Ovary (tissue), 3 donors: Measurements from ENCODE around the gene GRIN1.

Source experiments
- POLR2A ChIP-seq: fragments of 450-650 bp; IDR thresholded peaks from one replicate; pipeline ENCODE4 v1.6.1; 2017; ENCODE audit warnings: antibody characterized with exemption, mild to moderate bottlenecking, moderate library complexity
- TF ChIP-seq, protein P1 (sequence below), 3 donors: fragments of 450-650 bp in 2 of 3; fragments of 200-600 bp in 1 of 3; IDR thresholded peaks; one replicate each; pipeline versions ENCODE4 v1.5.1 to v1.8.0; 2016 to 2022; ENCODE audit warnings: antibody characterized with exemption in 3 of 3, mild to moderate bottlenecking in 1 of 3
- donor health status: DM: no; HTN: no; CAD: no.

DNA sequence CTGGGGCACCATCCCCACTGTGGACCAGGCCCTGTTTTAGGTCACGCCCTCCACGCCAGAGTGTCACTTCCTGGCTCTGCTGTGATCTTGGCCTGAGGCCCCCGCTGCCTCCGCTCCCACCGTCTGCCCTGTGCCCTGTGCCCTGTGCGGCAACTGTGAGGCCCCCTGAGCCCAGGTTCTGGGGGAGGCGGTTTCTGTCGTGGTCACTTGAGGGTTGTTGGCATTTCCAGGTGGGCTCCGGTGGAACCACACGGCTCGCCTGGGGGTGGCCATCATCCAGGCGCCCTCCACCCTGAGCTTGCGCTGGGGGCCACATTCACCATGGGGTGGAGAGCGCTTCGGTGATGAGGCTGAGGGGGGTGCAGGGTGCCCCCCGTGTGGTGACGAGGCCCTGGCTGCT lies 31.0 kb upstream of the GRIN1 start:
- no peak for TF ChIP-seq POLR2A
- TF ChIP-seq, protein P1, sequence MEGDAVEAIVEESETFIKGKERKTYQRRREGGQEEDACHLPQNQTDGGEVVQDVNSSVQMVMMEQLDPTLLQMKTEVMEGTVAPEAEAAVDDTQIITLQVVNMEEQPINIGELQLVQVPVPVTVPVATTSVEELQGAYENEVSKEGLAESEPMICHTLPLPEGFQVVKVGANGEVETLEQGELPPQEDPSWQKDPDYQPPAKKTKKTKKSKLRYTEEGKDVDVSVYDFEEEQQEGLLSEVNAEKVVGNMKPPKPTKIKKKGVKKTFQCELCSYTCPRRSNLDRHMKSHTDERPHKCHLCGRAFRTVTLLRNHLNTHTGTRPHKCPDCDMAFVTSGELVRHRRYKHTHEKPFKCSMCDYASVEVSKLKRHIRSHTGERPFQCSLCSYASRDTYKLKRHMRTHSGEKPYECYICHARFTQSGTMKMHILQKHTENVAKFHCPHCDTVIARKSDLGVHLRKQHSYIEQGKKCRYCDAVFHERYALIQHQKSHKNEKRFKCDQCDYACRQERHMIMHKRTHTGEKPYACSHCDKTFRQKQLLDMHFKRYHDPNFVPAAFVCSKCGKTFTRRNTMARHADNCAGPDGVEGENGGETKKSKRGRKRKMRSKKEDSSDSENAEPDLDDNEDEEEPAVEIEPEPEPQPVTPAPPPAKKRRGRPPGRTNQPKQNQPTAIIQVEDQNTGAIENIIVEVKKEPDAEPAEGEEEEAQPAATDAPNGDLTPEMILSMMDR (IDR thresholded peaks at IDR 0.05): no peak
